ENCODE results near the gene NXPE3. TPM values are rescaled to one million over a fixed set of nuclear protein-coding genes. Genes with fewer than 3 reads are reported as not detected.

The NXPE3 gene
- total RNA-seq, 2 experiments from 2014 or later = 18.7 to 19.8 TPM

GRCh38 chr3:101817992-101818391 is 39.0 kb downstream of the NXPE3 start:
- POLR2A ChIA-PET = interaction anchor here (2.1 kb wide), 1 partner anchor 31 kb away, joined by 6 read pairs; the partner anchor contains the start of gene NFKBIZ
- Mint-ChIP-seq H3K27ac (no peak overlapping the region), H3K36me3 (peaks cover 31% of the 10 kb centered on the region), H3K4me3 (no peak overlapping the region), H3K4me1 (ENCODE audit: low read depth) (peaks cover 33% of the 10 kb centered on the region), H3K9me3 (no peaks in the 10 kb centered on the region), H3K27me3 (no peaks in the 10 kb centered on the region)
- intact Hi-C loops (cut with micrococcal nuclease) = no loop called here
- DNase-seq = no peak
- CTCF ChIA-PET = interaction anchor here (0.7 to 3.1 kb wide), 8 partner anchors 10 to 411 kb away, joined by 3 to 22 read pairs (median 4); no protein-coding TSS in a partner anchor

- Mint-ChIP-seq H3K4me1 (ENCODE audit: low read depth) (peaks cover 30% of the 10 kb centered on the region), H3K27me3 (no peaks in the 10 kb centered on the region), H3K4me3 (no peak overlapping the region), H3K36me3 (peaks cover 33% of the 10 kb centered on the region), H3K9me3 (no peaks in the 10 kb centered on the region), H3K27ac (no peak overlapping the region)
- intact Hi-C loops (cut with micrococcal nuclease) = no loop called here
- ChIA-PET CTCF (interaction anchor here (1.1 to 1.2 kb wide), 2 partner anchors 11 to 14 kb away, joined by 3 read pairs; no protein-coding TSS in a partner anchor), POLR2A (no interaction called here)
- no peak for DNase-seq
These were observed 40.7 kb downstream of the NXPE3 start for GRCh38 chr3:101819649-101820206.

GRCh38 chr3:101821503-101821902 is 42.5 kb downstream of the NXPE3 start:
- CTCF ChIA-PET = interaction anchor here (0.6 to 1.5 kb wide), 5 partner anchors 11 to 408 kb away, joined by 3 to 5 read pairs (median 3); no protein-coding TSS in a partner anchor
- Mint-ChIP-seq H3K36me3 (peaks cover 31% of the 10 kb centered on the region), H3K27ac (no peak overlapping the region), H3K27me3 (no peaks in the 10 kb centered on the region), H3K4me1 (ENCODE audit: low read depth) (peaks cover 31% of the 10 kb centered on the region), H3K9me3 (no peaks in the 10 kb centered on the region), H3K4me3 (no peak overlapping the region)
- intact Hi-C loops (cut with micrococcal nuclease) = no loop called here
- DNase-seq = no peak
- POLR2A ChIA-PET = interaction anchor here (1.2 to 4.2 kb wide), 2 partner anchors 28 to 30 kb away, joined by 3 to 20 read pairs; partner anchors contain the start of gene NFKBIZ

- no peaks in the 10 kb centered on the region for H3K27me3 Mint-ChIP-seq
- DNase-seq = no peak
- H3K9me3 Mint-ChIP-seq = no peaks in the 10 kb centered on the region
- intact Hi-C loops (cut with micrococcal nuclease) = no loop called here
- CTCF ChIA-PET = interaction anchor here (0.9 to 2.3 kb wide), 6 partner anchors 9 to 405 kb away, joined by 3 to 10 read pairs (median 4); partner anchors contain the start of gene NFKBIZ
- POLR2A ChIA-PET = interaction anchor here (1.2 to 4.2 kb wide), 2 partner anchors 26 to 147 kb away, joined by 3 to 20 read pairs; partner anchors contain the start of genes NFKBIZ and ZBTB11
- no peak overlapping the region for H3K27ac Mint-ChIP-seq
- H3K36me3 Mint-ChIP-seq = peaks cover 22% of the 10 kb centered on the region
- no peak overlapping the region for H3K4me3 Mint-ChIP-seq
- peaks cover 41% of the 10 kb centered on the region for H3K4me1 Mint-ChIP-seq (ENCODE audit: low read depth)
These were observed 44.5 kb downstream of the NXPE3 start for GRCh38 chr3:101823525-101823924.

- POLR2A ChIA-PET = interaction anchor here (0.6 to 4.2 kb wide), 3 partner anchors 24 to 148 kb away, joined by 3 to 20 read pairs (median 3); partner anchors contain the start of genes NFKBIZ and ZBTB11
- peaks cover 46% of the 10 kb centered on the region for H3K4me1 Mint-ChIP-seq (ENCODE audit: low read depth)
- peak overlapping the region; percentile 0 for H3K27ac Mint-ChIP-seq
These were observed 45.7 kb downstream of the NXPE3 start for GRCh38 chr3:101824702-101825101.

GRCh38 chr3:101825904-101826445 is 47.0 kb downstream of the NXPE3 start:
- intact Hi-C loops (cut with micrococcal nuclease) = loop anchor here (1.0 to 5.0 kb wide), 7 partner anchors 14 to 401 kb away; partner anchors contain the start of gene PCNP
- Mint-ChIP-seq H3K27me3 (no peaks in the 10 kb centered on the region), H3K9me3 (no peaks in the 10 kb centered on the region), H3K4me1 (ENCODE audit: low read depth) (peaks cover 53% of the 10 kb centered on the region), H3K4me3 (peak overlapping the region; percentile 67), H3K36me3 (peaks cover 30% of the 10 kb centered on the region), H3K27ac (peak overlapping the region; percentile 90)
- no peak for DNase-seq
- POLR2A ChIA-PET = interaction anchor here (0.5 to 8.3 kb wide), 4 partner anchors 23 to 267 kb away, joined by 3 to 198 read pairs (median 46); partner anchors contain the start of gene NFKBIZ
- CTCF ChIA-PET = interaction anchor here (0.8 to 4.9 kb wide), 3 partner anchors 14 to 399 kb away, joined by 3 to 22 read pairs (median 6); no protein-coding TSS in a partner anchor

More at GRCh38 chr3:101824702-101825101, 45.7 kb downstream of the NXPE3 start:
- intact Hi-C loops (cut with micrococcal nuclease) = loop anchor here (5.0 kb wide), 6 partner anchors 38 to 403 kb away; partner anchors contain the start of gene PCNP
- no peaks in the 10 kb centered on the region for H3K9me3 Mint-ChIP-seq
- CTCF ChIA-PET = interaction anchor here (1.2 to 2.3 kb wide), 5 partner anchors 10 to 404 kb away, joined by 4 to 10 read pairs (median 6); no protein-coding TSS in a partner anchor
- H3K4me3 Mint-ChIP-seq = no peak overlapping the region
- peaks cover 29% of the 10 kb centered on the region for H3K36me3 Mint-ChIP-seq
- no peak for DNase-seq
- no peaks in the 10 kb centered on the region for H3K27me3 Mint-ChIP-seq

- Mint-ChIP-seq H3K27ac (peak overlapping the region; percentile 96), H3K9me3 (no peaks in the 10 kb centered on the region), H3K27me3 (no peaks in the 10 kb centered on the region), H3K4me1 (ENCODE audit: low read depth) (peaks cover 63% of the 10 kb centered on the region), H3K36me3 (peaks cover 24% of the 10 kb centered on the region), H3K4me3 (peak overlapping the region; percentile 85)
- ChIA-PET CTCF (interaction anchor here (0.6 to 4.9 kb wide), 13 partner anchors 13 to 401 kb away, joined by 3 to 22 read pairs (median 6); partner anchors contain the start of gene NFKBIZ), POLR2A (interaction anchor here (0.6 to 8.3 kb wide), 14 partner anchors 14 to 395 kb away, joined by 3 to 198 read pairs (median 4); partner anchors contain the start of genes CEP97, NFKBIZ, NXPE3 and ZBTB11)
- intact Hi-C loops (cut with micrococcal nuclease) = loop anchor here (1.0 to 5.0 kb wide), 13 partner anchors 23 to 400 kb away; partner anchors contain the start of genes CEP97, NXPE3 and PCNP
- DNase-seq = peak; percentile 95
These were observed 48.5 kb downstream of the NXPE3 start for GRCh38 chr3:101827211-101828174.

GRCh38 chr3:101828276-101828675 is 49.3 kb downstream of the NXPE3 start:
- peaks cover 30% of the 10 kb centered on the region for H3K36me3 Mint-ChIP-seq
- CTCF ChIA-PET = interaction anchor here (0.9 to 4.9 kb wide), 8 partner anchors 14 to 401 kb away, joined by 3 to 22 read pairs (median 10); partner anchors contain the start of gene NFKBIZ
- DNase-seq = no peak
- no peaks in the 10 kb centered on the region for H3K9me3 Mint-ChIP-seq
- intact Hi-C loops (cut with micrococcal nuclease) = loop anchor here (2.0 to 5.0 kb wide), 7 partner anchors 34 to 399 kb away; partner anchors contain the start of gene PCNP
- peaks cover 70% of the 10 kb centered on the region for H3K4me1 Mint-ChIP-seq (ENCODE audit: low read depth)
- POLR2A ChIA-PET = interaction anchor here (0.6 to 8.3 kb wide), 12 partner anchors 14 to 387 kb away, joined by 3 to 198 read pairs (median 4); partner anchors contain the start of genes CEP97, NFKBIZ, NXPE3 and ZBTB11
- peak overlapping the region; percentile 85 for H3K4me3 Mint-ChIP-seq
- H3K27me3 Mint-ChIP-seq = no peaks in the 10 kb centered on the region
- H3K27ac Mint-ChIP-seq = peak overlapping the region; percentile 96

GRCh38 chr3:101828691-101829436 is 49.9 kb downstream of the NXPE3 start:
- peak overlapping the region; percentile 96 for H3K27ac Mint-ChIP-seq
- peak overlapping the region; percentile 85 for H3K4me3 Mint-ChIP-seq
- peak; percentile 83 for DNase-seq
- H3K27me3 Mint-ChIP-seq = no peaks in the 10 kb centered on the region
- H3K4me1 Mint-ChIP-seq (ENCODE audit: low read depth) = peaks cover 76% of the 10 kb centered on the region
- ChIA-PET CTCF (interaction anchor here (0.8 to 4.9 kb wide), 9 partner anchors 11 to 396 kb away, joined by 3 to 22 read pairs (median 6); partner anchors contain the start of gene NFKBIZ), POLR2A (interaction anchor here (0.8 to 8.3 kb wide), 9 partner anchors 15 to 107 kb away, joined by 3 to 198 read pairs (median 4); partner anchors contain the start of genes CEP97 and NFKBIZ)
- peaks cover 33% of the 10 kb centered on the region for H3K36me3 Mint-ChIP-seq
- intact Hi-C loops (cut with micrococcal nuclease) = loop anchor here (2.0 to 5.0 kb wide), 7 partner anchors 33 to 398 kb away; partner anchors contain the start of gene PCNP
- no peaks in the 10 kb centered on the region for H3K9me3 Mint-ChIP-seq

GRCh38 chr3:101829437-101829830 is 50.4 kb downstream of the NXPE3 start:
- Mint-ChIP-seq H3K4me1 (ENCODE audit: low read depth) (peaks cover 77% of the 10 kb centered on the region), H3K27ac (peak overlapping the region; percentile 96), H3K36me3 (peaks cover 31% of the 10 kb centered on the region), H3K9me3 (no peaks in the 10 kb centered on the region), H3K27me3 (no peaks in the 10 kb centered on the region), H3K4me3 (peak overlapping the region; percentile 85)
- DNase-seq = no peak
- intact Hi-C loops (cut with micrococcal nuclease) = loop anchor here (2.0 to 5.0 kb wide), 7 partner anchors 33 to 398 kb away; partner anchors contain the start of gene PCNP
- ChIA-PET POLR2A (interaction anchor here (1.0 to 8.3 kb wide), 6 partner anchors 17 to 107 kb away, joined by 3 to 198 read pairs (median 5); partner anchors contain the start of gene NFKBIZ), CTCF (interaction anchor here (0.7 to 4.9 kb wide), 9 partner anchors 10 to 400 kb away, joined by 3 to 22 read pairs (median 5); no protein-coding TSS in a partner anchor)

Measured in activated CD4-positive, alpha-beta memory T cell treated with anti-CD3 and anti-CD28 coated beads for 36 hours (primary cell).